DND-41 (cell line): ENCODE measurements around the gene ITPR1.
"Not testable (repeated sequence)": the region's sequence is repeated elsewhere in the genome, so short reads cannot be mapped to it uniquely, and the experiment has no call there.

Experiments used
- ATAC-seq: fragments of 200-7000 bp; cut with Tn5 transposase; 3 replicates; pipeline ENCODE4 v1.9.1; 2021; ENCODE audit warnings: low read depth; ENCODE audit not compliant: insufficient read depth
- DNase-seq: peaks from one replicate; pipeline ENCODE4 v3.0.0-alpha.2; 2020
- H2AFZ ChIP-seq: 2 replicates; pipeline ENCODE4 v1.6.0; 2012; ENCODE audit warnings: low read depth, low read length
- H3K27ac ChIP-seq: 2 replicates; pipeline ENCODE4 v1.5.1; 2012; ENCODE audit warnings: low read length, inconsistent platforms
- H3K27me3 ChIP-seq: fragments of 200-600 bp; sonication (generic); 2 replicates; pipeline ENCODE4 v1.6.0; 2012; ENCODE audit warnings: low read length, mild to moderate bottlenecking, inconsistent platforms; ENCODE audit not compliant: insufficient read depth, poor library complexity
- H3K36me3 ChIP-seq: 2 replicates; pipeline ENCODE4 v1.5.1; 2012; ENCODE audit warnings: low read length, inconsistent platforms; ENCODE audit not compliant: insufficient read depth
- H3K4me1 ChIP-seq: 2 replicates; pipeline ENCODE4 v1.5.1; 2012; ENCODE audit warnings: mild to moderate bottlenecking, low read length; ENCODE audit not compliant: insufficient read depth
- H3K4me2 ChIP-seq: 2 replicates; pipeline ENCODE4 v1.6.0; 2012; ENCODE audit warnings: mild to moderate bottlenecking, moderate library complexity, low read length, inconsistent platforms; ENCODE audit not compliant: insufficient read depth
- H3K4me3 ChIP-seq, 2 experiments: fragments of 200-600 bp in 1 of 2; shearing (Covaris generic) in 1 of 2; 2 replicates each; pipeline ENCODE4 v1.5.1; 2012 to 2016; ENCODE audit warnings: inconsistent platforms in 2 of 2, low read length in 2 of 2, mild to moderate bottlenecking in 2 of 2, low read depth in 1 of 2, moderate library complexity in 1 of 2
- H3K79me2 ChIP-seq: 2 replicates; pipeline ENCODE4 v1.6.0; 2012; ENCODE audit warnings: low read length, inconsistent platforms; ENCODE audit not compliant: insufficient read depth
- H3K9ac ChIP-seq: 2 replicates; pipeline ENCODE4 v1.6.0; 2012; ENCODE audit warnings: low read depth, mild to moderate bottlenecking, inconsistent platforms, low read length, moderate library complexity
- H3K9me3 ChIP-seq: 2 replicates; pipeline ENCODE4 v1.5.1; 2012; ENCODE audit warnings: low read length, moderate library complexity, mild to moderate bottlenecking, inconsistent platforms; ENCODE audit not compliant: insufficient read depth, severe bottlenecking
- H4K20me1 ChIP-seq: 2 replicates; pipeline ENCODE4 v1.6.0; 2012; ENCODE audit warnings: low read length; ENCODE audit not compliant: insufficient read depth
- EZH2 ChIP-seq: IDR thresholded peaks from 3 replicates; pipeline ENCODE4 v1.6.1; 2012; ENCODE audit warnings: borderline replicate concordance, low read depth, mild to moderate bottlenecking, moderate library complexity, low read length, inconsistent platforms; ENCODE audit not compliant: severe bottlenecking
- TF ChIP-seq, protein P1 (sequence below): IDR thresholded peaks from 2 replicates; pipeline ENCODE4 v1.5.1; 2012; ENCODE audit warnings: borderline replicate concordance, low read length, moderate library complexity, mild to moderate bottlenecking; ENCODE audit not compliant: poor library complexity, severe bottlenecking; ENCODE audit errors: extremely low read depth

ITPR1 gene

GRCh38 chr3:4589475-4590097 is 96.4 kb downstream of the ITPR1 start:
- no peak overlapping the region for H3K4me3 ChIP-seq

GRCh38 chr3:4590849-4591248 is 97.7 kb downstream of the ITPR1 start:
- not testable (repeated sequence) for H4K20me1 ChIP-seq, H3K9ac ChIP-seq, H3K4me3 ChIP-seq, DNase-seq, H3K27me3 ChIP-seq, H3K79me2 ChIP-seq, H3K36me3 ChIP-seq, H3K9me3 ChIP-seq, H3K4me2 ChIP-seq, H2AFZ ChIP-seq, H3K27ac ChIP-seq, H3K4me1 ChIP-seq, ATAC-seq

More at GRCh38 chr3:4589475-4590097, 96.4 kb downstream of the ITPR1 start:
- H3K36me3 ChIP-seq, result no peaks in the 10 kb centered on the region
- no peaks in the 10 kb centered on the region for H3K9me3 ChIP-seq
- no peak overlapping the region for H2AFZ ChIP-seq
- no peaks in the 10 kb centered on the region; the same call in 1 of the 2 replicates for H4K20me1 ChIP-seq
- no peak overlapping the region for H3K27ac ChIP-seq
- TF ChIP-seq, protein P1, sequence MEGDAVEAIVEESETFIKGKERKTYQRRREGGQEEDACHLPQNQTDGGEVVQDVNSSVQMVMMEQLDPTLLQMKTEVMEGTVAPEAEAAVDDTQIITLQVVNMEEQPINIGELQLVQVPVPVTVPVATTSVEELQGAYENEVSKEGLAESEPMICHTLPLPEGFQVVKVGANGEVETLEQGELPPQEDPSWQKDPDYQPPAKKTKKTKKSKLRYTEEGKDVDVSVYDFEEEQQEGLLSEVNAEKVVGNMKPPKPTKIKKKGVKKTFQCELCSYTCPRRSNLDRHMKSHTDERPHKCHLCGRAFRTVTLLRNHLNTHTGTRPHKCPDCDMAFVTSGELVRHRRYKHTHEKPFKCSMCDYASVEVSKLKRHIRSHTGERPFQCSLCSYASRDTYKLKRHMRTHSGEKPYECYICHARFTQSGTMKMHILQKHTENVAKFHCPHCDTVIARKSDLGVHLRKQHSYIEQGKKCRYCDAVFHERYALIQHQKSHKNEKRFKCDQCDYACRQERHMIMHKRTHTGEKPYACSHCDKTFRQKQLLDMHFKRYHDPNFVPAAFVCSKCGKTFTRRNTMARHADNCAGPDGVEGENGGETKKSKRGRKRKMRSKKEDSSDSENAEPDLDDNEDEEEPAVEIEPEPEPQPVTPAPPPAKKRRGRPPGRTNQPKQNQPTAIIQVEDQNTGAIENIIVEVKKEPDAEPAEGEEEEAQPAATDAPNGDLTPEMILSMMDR, result no peak
- no peak for TF ChIP-seq EZH2
- DNase-seq, result no peak
- no peaks in the 10 kb centered on the region for H3K79me2 ChIP-seq
- no peak for ATAC-seq
- peaks cover 7% of the 10 kb centered on the region for H3K4me1 ChIP-seq
- no peak overlapping the region for H3K4me2 ChIP-seq
- no peak overlapping the region for H3K9ac ChIP-seq
- H3K27me3 ChIP-seq, result no peaks in the 10 kb centered on the region

GRCh38 chr3:4591669-4592068 is 98.5 kb downstream of the ITPR1 start:
- Histone ChIP-seq H3K4me3 (no peak overlapping the region), H3K4me1 (no peaks in the 10 kb centered on the region), H3K4me2 (no peak overlapping the region), H3K36me3 (no peaks in the 10 kb centered on the region), H3K9me3 (no peaks in the 10 kb centered on the region), H3K27me3 (no peaks in the 10 kb centered on the region), H3K9ac (no peak overlapping the region), H3K79me2 (no peaks in the 10 kb centered on the region), H4K20me1 (no peaks in the 10 kb centered on the region; the same call in 1 of the 2 replicates), H3K27ac (no peak overlapping the region), H2AFZ (no peak overlapping the region)
- no peak for ATAC-seq
- DNase-seq, result no peak
- TF ChIP-seq EZH2, result no peak
- TF ChIP-seq, protein P1, result no peak

- no peak overlapping the region for H3K4me3 ChIP-seq
- H3K27ac ChIP-seq, result no peak overlapping the region
- H3K4me2 ChIP-seq, result no peak overlapping the region
- no peaks in the 10 kb centered on the region for H3K27me3 ChIP-seq
- no peaks in the 10 kb centered on the region; the same call in 1 of the 2 replicates for H4K20me1 ChIP-seq
- H3K36me3 ChIP-seq, result no peaks in the 10 kb centered on the region
- H2AFZ ChIP-seq, result no peak overlapping the region
- H3K9ac ChIP-seq, result no peak overlapping the region
- no peaks in the 10 kb centered on the region for H3K9me3 ChIP-seq
- ATAC-seq (no peak), DNase-seq (no peak)
- H3K79me2 ChIP-seq, result no peaks in the 10 kb centered on the region
- no peak for TF ChIP-seq EZH2
- H3K4me1 ChIP-seq, result no peaks in the 10 kb centered on the region
Measured at GRCh38 chr3:4593014-4593413, 99.9 kb downstream of the ITPR1 start.
